ENCODE measurements around the gene MYLK.
A peak's percentile ranks its signal among the peaks of the same experiment; 100 is the strongest.

The MYLK gene

DNA sequence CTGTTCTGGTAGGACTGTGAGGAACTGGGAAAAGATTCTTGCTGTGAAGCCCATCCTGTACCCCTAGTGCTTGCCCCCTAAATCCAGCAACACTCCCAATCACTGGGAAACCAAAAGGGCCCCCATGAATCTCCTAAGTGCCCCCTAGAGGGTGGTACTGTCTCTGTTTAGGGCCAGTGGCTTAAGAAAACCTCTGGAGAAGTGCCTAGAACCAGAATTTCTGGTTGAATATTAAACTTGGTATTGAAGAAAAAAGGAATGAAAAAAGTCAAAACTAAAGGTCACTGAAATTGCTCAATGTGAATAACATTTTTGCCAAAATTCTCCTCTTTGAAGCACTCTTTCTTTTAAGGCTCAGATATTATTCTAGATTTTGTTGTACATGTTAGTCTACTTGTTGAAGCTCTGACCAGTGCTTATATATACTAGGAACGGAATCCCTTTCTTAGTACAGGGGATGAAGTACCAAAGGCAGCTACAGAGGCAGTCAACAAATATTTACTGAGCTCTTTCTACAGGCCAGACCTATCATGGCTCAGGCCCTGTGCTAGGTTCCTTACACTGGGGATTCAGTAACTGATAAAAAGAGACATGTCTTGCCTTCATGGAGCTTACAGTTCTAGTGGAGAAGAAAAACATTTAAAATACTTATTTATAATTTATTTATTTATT, 138.8 kb downstream of the MYLK start:
- H3K4me3 ChIP-seq (ENCODE audit: control insufficient read depth, low read depth, low read length) = no peak overlapping the region
- peak; percentile 40 for TF ChIP-seq CTCF (conservative IDR thresholded peaks at IDR 0.05; ENCODE audit: control insufficient read depth, insufficient read depth, low read depth, low read length)
- peak; percentile 51 for DNase-seq (ENCODE audit: low read depth)

- H3K4me3 ChIP-seq (ENCODE audit: control insufficient read depth, low read depth, low read length) = no peak overlapping the region
- DNase-seq (ENCODE audit: low read depth) = no peak
- TF ChIP-seq CTCF (conservative IDR thresholded peaks at IDR 0.05; ENCODE audit: control insufficient read depth, insufficient read depth, low read depth, low read length) = no peak
These were observed 140.1 kb downstream of the MYLK start for GRCh38 chr3:123744064-123744463.

GRCh38 chr3:123743121-123743520, 141.0 kb downstream of the MYLK start:
- H3K4me3 ChIP-seq (ENCODE audit: control insufficient read depth, low read depth, low read length) = no peak overlapping the region
- no peak for TF ChIP-seq CTCF (conservative IDR thresholded peaks at IDR 0.05; ENCODE audit: control insufficient read depth, insufficient read depth, low read depth, low read length)
- no peak for DNase-seq (ENCODE audit: low read depth)

- TF ChIP-seq CTCF (conservative IDR thresholded peaks at IDR 0.05; ENCODE audit: control insufficient read depth, insufficient read depth, low read depth, low read length) = no peak
- H3K4me3 ChIP-seq (ENCODE audit: control insufficient read depth, low read depth, low read length) = no peak overlapping the region
- no peak for DNase-seq (ENCODE audit: low read depth)
These were observed 143.1 kb downstream of the MYLK start for GRCh38 chr3:123741041-123741511.

DNA sequence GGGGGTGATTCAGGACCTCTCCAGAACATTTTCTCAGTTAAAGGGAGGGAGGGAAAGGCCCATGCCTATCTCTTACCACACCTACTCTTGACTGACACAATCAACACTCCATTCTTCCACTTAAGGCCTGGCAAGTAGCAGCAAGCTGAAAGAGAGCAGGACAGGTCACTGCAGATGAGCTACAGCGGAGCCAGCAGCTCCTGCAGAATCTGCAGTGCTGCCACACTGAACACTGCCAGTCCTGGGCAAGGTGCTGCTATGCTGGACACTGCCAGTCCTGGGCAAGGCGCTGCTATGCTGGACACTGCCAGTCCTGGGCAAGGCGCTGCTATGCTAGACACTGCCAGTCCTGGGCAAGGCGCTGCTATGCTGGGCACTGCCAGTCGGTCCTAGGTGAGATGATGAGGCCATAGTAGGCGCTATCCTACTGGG, 143.7 kb downstream of the MYLK start:
- TF ChIP-seq CTCF (conservative IDR thresholded peaks at IDR 0.05; ENCODE audit: control insufficient read depth, insufficient read depth, low read depth, low read length) = no peak
- DNase-seq (ENCODE audit: low read depth) = no peak
- H3K4me3 ChIP-seq (ENCODE audit: control insufficient read depth, low read depth, low read length) = no peak overlapping the region

- DNase-seq (ENCODE audit: low read depth) = peak; percentile 92
- no peak overlapping the region for H3K4me3 ChIP-seq (ENCODE audit: control insufficient read depth, low read depth, low read length)
- TF ChIP-seq CTCF (conservative IDR thresholded peaks at IDR 0.05; ENCODE audit: control insufficient read depth, insufficient read depth, low read depth, low read length) = no peak
These were observed 144.4 kb downstream of the MYLK start for GRCh38 chr3:123739754-123740153.

Data from fibroblast of mammary gland (primary cell).